A673 (cell line): ENCODE measurements around the gene LPP. TPM values are rescaled to one million over a fixed set of nuclear protein-coding genes. Genes with fewer than 3 reads are reported as not detected.

Experiments
- BruUV-seq: library from RNA; stranded (reverse); fragments of 400-500 nt; replicated peaks from 2 replicates; lab custom pipeline; 2021; lab: Mats Ljungman, UMichigan
- CTCF ChIA-PET: fragments of 300-600 bp; sonication (Branson Sonifier 250); formaldehyde crosslinking; loops from one replicate; lab custom pipeline; 2022; ENCODE audit warnings: antibody characterized with exemption; lab: Charles Lee
- POLR2A ChIA-PET: fragments of 300-600 bp; sonication (Branson Sonifier 250); formaldehyde crosslinking; loops from one replicate; lab custom pipeline; 2022; ENCODE audit warnings: antibody characterized with exemption; ENCODE audit not compliant: low non-redundant PET; lab: Charles Lee
- DNase-seq: peaks from one replicate; pipeline ENCODE4 v3.0.0-alpha.2; 2015; ENCODE audit warnings: low spot score
- H3K27ac ChIP-seq: fragments of 200-600 bp; sonication (generic); 2 replicates; pipeline ENCODE4 v1.5.1; 2016; ENCODE audit warnings: mixed run types, low read depth, mild to moderate bottlenecking, mixed read lengths, antibody characterized with exemption, low read length; ENCODE audit not compliant: poor library complexity, severe bottlenecking
- H3K27me3 ChIP-seq: fragments of 200-600 bp; sonication (generic); replicated peaks from 2 replicates; pipeline ENCODE4 v1.6.1; 2017; ENCODE audit warnings: mixed run types, low read depth, mild to moderate bottlenecking, mixed read lengths, antibody characterized with exemption, low read length; ENCODE audit not compliant: insufficient read depth, poor library complexity
- H3K36me3 ChIP-seq: fragments of 200-600 bp; sonication (generic); 2 replicates; pipeline ENCODE4 v1.6.1; 2016; ENCODE audit warnings: mixed run types, mild to moderate bottlenecking, mixed read lengths, antibody characterized with exemption, low read length; ENCODE audit not compliant: insufficient read depth, poor library complexity, severe bottlenecking
- H3K4me1 ChIP-seq: fragments of 200-600 bp; sonication (generic); 2 replicates; pipeline ENCODE4 v1.6.1; 2017; ENCODE audit warnings: mixed run types, mild to moderate bottlenecking, mixed read lengths, antibody characterized with exemption, low read length; ENCODE audit not compliant: insufficient read depth, poor library complexity, severe bottlenecking
- H3K4me3 ChIP-seq: fragments of 200-600 bp; sonication (generic); 2 replicates; pipeline ENCODE4 v1.5.1; 2016; ENCODE audit warnings: low read depth, mixed run types, mild to moderate bottlenecking, mixed read lengths, low read length; ENCODE audit not compliant: poor library complexity, severe bottlenecking
- H3K9me3 ChIP-seq: fragments of 200-600 bp; sonication (generic); 2 replicates; pipeline ENCODE4 v1.6.1; 2016; ENCODE audit warnings: mixed run types, low read depth, mild to moderate bottlenecking, mixed read lengths, antibody characterized with exemption, low read length; ENCODE audit not compliant: poor library complexity, severe bottlenecking
- CTCF ChIP-seq: fragments of 300-800, 200-600 bp; sonication (generic); conservative IDR thresholded peaks from 2 replicates; pipeline ENCODE4 v1.5.1; 2017; ENCODE audit warnings: low read depth, mild to moderate bottlenecking, antibody characterized with exemption, low read length, moderate library complexity, mixed read lengths
- EZH2 ChIP-seq: fragments of 200-600 bp; sonication (generic); IDR thresholded peaks from 2 replicates; pipeline ENCODE4 v1.6.1; 2017; ENCODE audit warnings: borderline replicate concordance, low read depth, mild to moderate bottlenecking, mixed read lengths, antibody characterized with exemption, low read length; ENCODE audit not compliant: poor library complexity, severe bottlenecking
- intact Hi-C: fragments of 100-400 bp; cut with micrococcal nuclease; formaldehyde crosslinking; loops from one replicate; pipeline ENCODE4 v1.10.0; 2022; ENCODE audit not compliant: unreplicated experiment
- total RNA-seq: library from RNA; stranded (reverse); gene quantifications from 2 replicates; pipeline ENCODE4 v1.2.3, GENCODE V29; 2021

Gene LPP
- total RNA-seq, 1 experiment from 2014 or later = 39.7 TPM

- no peaks in the 10 kb centered on the region for H3K27me3 ChIP-seq
- CTCF ChIA-PET = no interaction called here
- H3K4me3 ChIP-seq = no peak overlapping the region
- no peak overlapping the region for H3K27ac ChIP-seq
- TF ChIP-seq CTCF (no peak), EZH2 (no peak)
- BruUV-seq = no TSS peak
- no peaks in the 10 kb centered on the region for H3K4me1 ChIP-seq
- POLR2A ChIA-PET = no interaction called here
- H3K9me3 ChIP-seq = no peaks in the 10 kb centered on the region
- DNase-seq = no peak
- no peaks in the 10 kb centered on the region for H3K36me3 ChIP-seq
- intact Hi-C loops = no loop called here
Measured at GRCh38 chr3:188740010-188740409, 586.1 kb downstream of the LPP start.

- Histone ChIP-seq H3K4me1 (peaks cover 16% of the 10 kb centered on the region), H3K27ac (no peak overlapping the region), H3K27me3 (no peaks in the 10 kb centered on the region), H3K9me3 (no peaks in the 10 kb centered on the region), H3K36me3 (no peaks in the 10 kb centered on the region), H3K4me3 (no peak overlapping the region)
- ChIA-PET POLR2A (no interaction called here), CTCF (no interaction called here)
- intact Hi-C loops = no loop called here
- no peak for DNase-seq
- BruUV-seq = no TSS peak
- TF ChIP-seq CTCF (no peak), EZH2 (no peak)
Measured at GRCh38 chr3:188742755-188743550, 589.0 kb downstream of the LPP start.

DNA sequence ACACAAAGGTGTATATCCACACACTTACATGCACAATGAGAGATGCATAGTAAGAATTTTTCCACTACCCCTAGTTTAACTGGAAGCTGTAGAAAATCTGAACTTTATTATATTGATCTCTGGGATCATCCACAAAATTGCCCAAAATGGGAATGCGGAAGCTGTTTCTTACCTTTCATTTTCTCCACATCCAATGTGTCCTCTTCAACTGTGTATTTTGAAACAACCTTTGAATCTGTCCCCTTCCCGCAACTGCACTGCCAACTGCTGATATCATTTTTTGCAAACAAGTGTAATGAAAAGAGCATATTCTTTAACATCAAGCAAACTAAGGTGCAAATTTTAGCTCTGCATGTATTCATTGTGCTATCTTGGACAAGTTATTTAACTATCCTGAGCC is 590.2 kb downstream of the LPP start:
- no peak for TF ChIP-seq EZH2
- TF ChIP-seq CTCF = no peak
- POLR2A ChIA-PET = no interaction called here
- BruUV-seq = no TSS peak

More for the DNA sequence above, 590.2 kb downstream of the LPP start:
- intact Hi-C loops = no loop called here
- no peaks in the 10 kb centered on the region for H3K27me3 ChIP-seq
- H3K4me1 ChIP-seq = peaks cover 16% of the 10 kb centered on the region
- no peaks in the 10 kb centered on the region for H3K9me3 ChIP-seq
- H3K36me3 ChIP-seq = no peaks in the 10 kb centered on the region
- no peak overlapping the region for H3K4me3 ChIP-seq
- CTCF ChIA-PET = no interaction called here
- no peak overlapping the region for H3K27ac ChIP-seq
- DNase-seq = no peak
